GM12864 (cell line): ENCODE results near the gene NSMCE4A.

Experiments
- DNase-seq: peaks from one replicate; pipeline ENCODE4 v3.0.0-alpha.2; 2011; ENCODE audit warnings: low read depth
- H3K4me3 ChIP-seq: 2 replicates; pipeline ENCODE4 v1.5.1; 2011; ENCODE audit warnings: mild to moderate bottlenecking, low read depth, low read length, control low read depth
- TF ChIP-seq, protein P1 (sequence below): IDR thresholded peaks from 2 replicates; pipeline ENCODE4 v1.5.1; 2011; ENCODE audit warnings: low read depth, mild to moderate bottlenecking, moderate library complexity, low read length, control low read depth, inconsistent platforms; ENCODE audit errors: missing control alignments

NSMCE4A gene

DNA sequence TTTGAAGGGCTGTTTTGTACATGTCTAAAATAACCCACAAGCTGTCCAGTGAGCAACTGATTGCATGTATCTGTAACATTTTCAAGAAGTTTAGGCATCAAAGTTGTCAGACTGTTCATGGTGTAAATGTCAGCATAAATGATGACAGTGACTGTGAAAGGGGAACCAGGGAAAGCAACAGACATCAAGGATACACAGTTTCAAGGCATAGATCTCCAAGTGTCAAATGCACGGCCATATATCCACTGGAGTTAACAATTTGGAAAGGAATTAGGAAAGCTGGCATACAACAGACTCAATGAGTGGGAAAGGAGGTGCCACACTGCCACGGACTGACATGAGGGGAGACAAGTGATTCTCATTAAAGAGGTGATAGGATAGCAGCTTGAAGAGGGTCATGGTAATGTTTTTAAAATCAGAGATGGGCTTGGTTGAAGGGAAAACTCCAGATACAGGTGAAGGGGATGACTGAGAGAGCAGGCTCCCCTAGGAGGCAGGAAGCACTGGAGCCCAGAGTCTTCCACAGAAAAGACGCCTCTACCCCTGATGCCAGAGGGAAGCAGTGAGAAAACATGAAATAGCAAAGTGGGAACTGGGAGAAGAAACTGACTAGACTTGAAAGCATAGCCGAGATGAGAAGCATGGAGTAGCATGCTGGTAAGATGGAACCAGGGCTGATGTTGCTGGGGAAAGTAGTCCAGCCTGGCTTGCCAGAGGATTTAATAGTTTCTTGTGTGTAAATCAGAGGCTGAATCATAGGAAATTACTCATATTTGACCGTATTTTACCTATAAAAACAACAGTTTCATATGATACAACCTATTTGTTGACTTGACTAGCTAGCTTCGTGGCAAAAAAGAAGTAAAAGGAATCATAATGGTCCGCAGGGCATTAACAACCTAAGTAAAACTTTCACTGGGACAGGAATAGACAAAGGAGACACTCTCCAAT is 18.6 kb downstream of the NSMCE4A start:
- TF ChIP-seq, protein P1, sequence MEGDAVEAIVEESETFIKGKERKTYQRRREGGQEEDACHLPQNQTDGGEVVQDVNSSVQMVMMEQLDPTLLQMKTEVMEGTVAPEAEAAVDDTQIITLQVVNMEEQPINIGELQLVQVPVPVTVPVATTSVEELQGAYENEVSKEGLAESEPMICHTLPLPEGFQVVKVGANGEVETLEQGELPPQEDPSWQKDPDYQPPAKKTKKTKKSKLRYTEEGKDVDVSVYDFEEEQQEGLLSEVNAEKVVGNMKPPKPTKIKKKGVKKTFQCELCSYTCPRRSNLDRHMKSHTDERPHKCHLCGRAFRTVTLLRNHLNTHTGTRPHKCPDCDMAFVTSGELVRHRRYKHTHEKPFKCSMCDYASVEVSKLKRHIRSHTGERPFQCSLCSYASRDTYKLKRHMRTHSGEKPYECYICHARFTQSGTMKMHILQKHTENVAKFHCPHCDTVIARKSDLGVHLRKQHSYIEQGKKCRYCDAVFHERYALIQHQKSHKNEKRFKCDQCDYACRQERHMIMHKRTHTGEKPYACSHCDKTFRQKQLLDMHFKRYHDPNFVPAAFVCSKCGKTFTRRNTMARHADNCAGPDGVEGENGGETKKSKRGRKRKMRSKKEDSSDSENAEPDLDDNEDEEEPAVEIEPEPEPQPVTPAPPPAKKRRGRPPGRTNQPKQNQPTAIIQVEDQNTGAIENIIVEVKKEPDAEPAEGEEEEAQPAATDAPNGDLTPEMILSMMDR = no peak

GRCh38 chr10:121952226-121952625 is 22.8 kb downstream of the NSMCE4A start:
- DNase-seq = no peak
- TF ChIP-seq, protein P1 = no peak

More for the DNA sequence above, 18.6 kb downstream of the NSMCE4A start:
- H3K4me3 ChIP-seq = no peak overlapping the region
- no peak for DNase-seq

GRCh38 chr10:121949451-121949850 is 25.6 kb downstream of the NSMCE4A start:
- DNase-seq = no peak
- TF ChIP-seq, protein P1 = no peak
- H3K4me3 ChIP-seq = no peak overlapping the region

More at GRCh38 chr10:121952226-121952625, 22.8 kb downstream of the NSMCE4A start:
- H3K4me3 ChIP-seq = no peak overlapping the region

GRCh38 chr10:121949049-121949448 is 26.0 kb downstream of the NSMCE4A start:
- TF ChIP-seq, protein P1 = no peak
- H3K4me3 ChIP-seq = no peak overlapping the region
- DNase-seq = no peak

- DNase-seq = no peak
- TF ChIP-seq, protein P1 = no peak
- no peak overlapping the region for H3K4me3 ChIP-seq
Measured at GRCh38 chr10:121947343-121948330, 27.4 kb downstream of the NSMCE4A start.

DNA sequence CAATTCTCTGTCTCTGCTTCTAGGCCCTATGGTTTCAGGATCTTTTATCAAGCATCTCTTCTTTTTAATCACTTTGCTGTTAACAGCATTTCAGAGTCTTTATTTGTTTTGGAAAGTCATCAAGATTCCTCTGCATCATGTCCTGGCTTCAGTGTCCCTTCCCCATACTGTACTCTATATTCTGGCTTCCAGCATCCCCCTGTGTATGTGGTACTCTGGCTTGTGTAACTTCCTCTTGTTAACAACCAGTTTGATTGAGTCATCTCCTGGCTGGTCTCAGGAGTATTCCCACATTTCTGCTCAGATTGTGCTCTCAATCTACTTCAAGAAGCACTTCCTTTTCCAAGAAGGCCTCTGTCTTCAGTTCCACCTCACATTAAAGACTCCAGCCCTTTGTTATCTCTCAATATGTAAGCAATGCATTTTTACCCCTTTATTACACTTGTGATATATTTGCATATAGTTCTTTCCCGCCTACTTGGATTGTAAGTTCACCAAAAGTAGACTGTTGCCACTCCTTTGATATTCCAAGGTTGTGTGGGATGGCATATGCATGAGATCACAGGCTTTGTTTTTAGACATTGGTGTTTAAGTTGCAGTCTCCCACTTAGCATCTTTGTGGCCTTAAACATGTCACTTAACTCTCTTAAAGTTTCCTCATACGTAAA is 32.1 kb downstream of the NSMCE4A start:
- TF ChIP-seq, protein P1 = no peak
- no peak overlapping the region for H3K4me3 ChIP-seq
- no peak for DNase-seq
